Choroid plexus epithelial cell (primary cell): ENCODE measurements around the gene DOCK2.

Experiments used
- DNase-seq: peaks from one replicate; pipeline ENCODE4 v3.0.0-alpha.2; 2010; ENCODE audit warnings: low read depth
- H3K4me3 ChIP-seq: 2 replicates; pipeline ENCODE4 v1.5.1; 2011; ENCODE audit warnings: low read depth, mild to moderate bottlenecking, control low read depth, low read length, moderate library complexity
- TF ChIP-seq, protein P1 (sequence below): conservative IDR thresholded peaks from 2 replicates; pipeline ENCODE4 v1.5.1; 2011; ENCODE audit warnings: low read depth, mild to moderate bottlenecking, control low read depth, inconsistent platforms, low read length, moderate library complexity

The DOCK2 gene

DNA sequence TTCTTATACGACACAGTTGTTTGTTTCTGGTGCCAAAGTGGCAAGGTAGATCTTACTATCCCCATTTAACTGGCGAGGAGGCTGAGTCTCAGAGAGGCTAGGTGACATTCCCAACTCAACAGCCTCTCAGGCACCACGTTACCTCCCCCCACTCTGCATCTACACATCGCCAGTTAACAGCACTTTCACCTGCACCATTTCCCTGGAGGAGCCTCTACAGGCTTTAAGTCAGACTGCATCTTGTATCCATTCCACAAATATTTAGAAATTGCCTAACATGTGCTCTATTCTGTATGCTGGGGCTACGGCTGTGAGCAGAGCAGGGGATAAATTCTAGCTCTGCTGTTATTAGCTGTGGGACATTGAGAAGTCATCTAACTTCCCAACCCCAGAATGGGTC is 174.6 kb downstream of the DOCK2 start:
- TF ChIP-seq, protein P1, sequence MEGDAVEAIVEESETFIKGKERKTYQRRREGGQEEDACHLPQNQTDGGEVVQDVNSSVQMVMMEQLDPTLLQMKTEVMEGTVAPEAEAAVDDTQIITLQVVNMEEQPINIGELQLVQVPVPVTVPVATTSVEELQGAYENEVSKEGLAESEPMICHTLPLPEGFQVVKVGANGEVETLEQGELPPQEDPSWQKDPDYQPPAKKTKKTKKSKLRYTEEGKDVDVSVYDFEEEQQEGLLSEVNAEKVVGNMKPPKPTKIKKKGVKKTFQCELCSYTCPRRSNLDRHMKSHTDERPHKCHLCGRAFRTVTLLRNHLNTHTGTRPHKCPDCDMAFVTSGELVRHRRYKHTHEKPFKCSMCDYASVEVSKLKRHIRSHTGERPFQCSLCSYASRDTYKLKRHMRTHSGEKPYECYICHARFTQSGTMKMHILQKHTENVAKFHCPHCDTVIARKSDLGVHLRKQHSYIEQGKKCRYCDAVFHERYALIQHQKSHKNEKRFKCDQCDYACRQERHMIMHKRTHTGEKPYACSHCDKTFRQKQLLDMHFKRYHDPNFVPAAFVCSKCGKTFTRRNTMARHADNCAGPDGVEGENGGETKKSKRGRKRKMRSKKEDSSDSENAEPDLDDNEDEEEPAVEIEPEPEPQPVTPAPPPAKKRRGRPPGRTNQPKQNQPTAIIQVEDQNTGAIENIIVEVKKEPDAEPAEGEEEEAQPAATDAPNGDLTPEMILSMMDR, result peak; percentile 8
- no peak overlapping the region for H3K4me3 ChIP-seq
- DNase-seq, result peak; percentile 23

DNA sequence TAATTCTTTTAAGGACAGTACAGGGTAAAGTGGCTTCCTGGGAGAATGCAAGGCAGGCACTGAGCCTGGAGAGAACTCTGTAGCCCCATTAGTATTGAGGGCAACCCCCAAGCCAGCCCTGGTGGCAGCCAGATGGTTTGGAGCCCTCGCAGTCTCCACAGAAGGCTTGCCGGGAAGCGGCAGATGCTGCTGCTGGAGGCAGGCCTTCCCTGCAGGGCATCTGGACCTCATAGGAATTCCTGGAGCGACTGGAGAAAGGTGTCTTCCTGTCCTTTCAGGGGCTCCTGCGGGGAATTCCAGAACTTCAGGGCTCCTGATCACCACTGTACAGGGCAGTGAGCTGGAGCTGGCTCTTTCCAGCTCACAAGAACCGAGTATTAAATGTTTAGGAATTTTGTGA is 175.7 kb downstream of the DOCK2 start:
- no peak overlapping the region for H3K4me3 ChIP-seq
- TF ChIP-seq, protein P1, result no peak
- DNase-seq, result no peak

DNA sequence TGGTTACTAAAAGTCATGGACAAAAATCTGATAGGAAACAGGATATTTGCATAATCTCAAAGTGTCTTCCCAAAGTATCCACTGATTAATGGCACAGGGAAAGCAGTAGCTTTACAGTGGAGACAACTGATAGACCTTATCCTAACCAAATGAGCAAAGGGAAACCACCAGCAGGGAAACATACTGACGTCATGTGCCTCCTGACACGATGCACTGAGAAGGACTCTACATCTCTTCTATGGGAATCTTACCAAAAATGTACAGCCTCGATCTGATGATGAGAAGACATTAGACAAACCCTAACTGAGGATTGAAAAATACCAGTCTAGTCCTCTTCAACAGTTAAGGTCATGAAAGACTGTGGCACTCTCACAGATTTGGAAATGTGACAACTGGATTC is 177.0 kb downstream of the DOCK2 start:
- H3K4me3 ChIP-seq, result no peak overlapping the region
- peak; percentile 47 for DNase-seq
- TF ChIP-seq, protein P1, result no peak

DNA sequence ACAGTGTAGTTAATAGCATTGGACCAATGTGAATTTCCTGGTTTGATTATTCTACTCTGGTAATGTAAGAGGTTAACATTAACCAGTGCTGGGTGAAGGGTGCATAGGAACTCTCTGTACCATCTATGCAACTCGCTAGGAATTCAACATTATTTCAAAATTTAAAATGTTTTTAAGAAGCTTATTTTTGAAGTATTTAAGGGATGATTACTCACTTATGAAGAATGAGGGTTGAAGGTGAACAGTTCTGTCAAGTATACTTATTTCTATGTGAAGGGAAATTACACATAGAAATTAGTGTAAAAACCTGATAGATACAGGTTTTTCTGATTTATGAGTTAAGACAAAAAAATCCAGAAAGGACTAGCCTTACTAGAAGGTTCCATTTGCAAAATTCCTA is 177.4 kb downstream of the DOCK2 start:
- peak; percentile 79 for DNase-seq
- TF ChIP-seq, protein P1, result no peak

DNA sequence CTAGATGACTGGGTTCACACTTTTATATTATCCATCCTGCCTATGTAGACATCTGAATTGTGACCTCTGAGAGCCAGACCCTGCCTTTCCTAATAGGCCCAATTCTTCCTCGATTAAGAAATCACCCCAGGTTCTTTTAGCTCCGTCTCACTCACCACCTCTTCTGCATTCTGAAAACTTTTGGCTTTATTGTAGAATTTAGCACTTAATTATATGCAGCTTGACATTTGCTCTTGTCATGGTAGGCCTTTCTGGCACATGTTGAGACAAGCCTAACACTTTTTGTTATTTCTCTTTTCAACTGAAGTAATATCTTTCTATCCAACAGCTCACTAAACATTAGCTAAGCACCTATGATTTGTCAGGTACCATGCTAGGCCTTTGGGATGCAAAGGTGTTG is 180.0 kb downstream of the DOCK2 start:
- no peak overlapping the region for H3K4me3 ChIP-seq
- TF ChIP-seq, protein P1, result no peak
- no peak for DNase-seq

More for the DNA sequence above, 177.4 kb downstream of the DOCK2 start:
- no peak overlapping the region for H3K4me3 ChIP-seq

DNA sequence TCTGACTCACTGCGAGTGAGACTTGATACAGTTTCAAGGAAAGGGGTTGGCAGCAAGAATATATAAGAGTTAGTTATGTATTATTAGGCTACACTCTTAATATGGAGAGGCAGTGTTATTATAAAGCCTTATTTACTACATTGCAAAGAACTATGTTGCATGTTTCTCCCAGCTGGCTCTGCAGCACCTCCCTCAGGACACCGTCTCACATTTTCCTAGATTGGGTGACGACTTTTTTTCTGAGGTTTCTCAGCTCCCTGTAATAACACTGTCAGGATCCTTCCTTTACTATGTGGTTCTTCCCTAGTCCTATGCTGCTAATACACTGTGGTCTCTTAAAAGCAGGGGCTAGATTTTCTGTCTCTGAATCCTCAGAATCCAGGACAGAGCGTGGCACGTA is 189.5 kb downstream of the DOCK2 start:
- peak; percentile 48 for DNase-seq
- H3K4me3 ChIP-seq, result no peak overlapping the region
- TF ChIP-seq, protein P1, result peak; percentile 53

DNA sequence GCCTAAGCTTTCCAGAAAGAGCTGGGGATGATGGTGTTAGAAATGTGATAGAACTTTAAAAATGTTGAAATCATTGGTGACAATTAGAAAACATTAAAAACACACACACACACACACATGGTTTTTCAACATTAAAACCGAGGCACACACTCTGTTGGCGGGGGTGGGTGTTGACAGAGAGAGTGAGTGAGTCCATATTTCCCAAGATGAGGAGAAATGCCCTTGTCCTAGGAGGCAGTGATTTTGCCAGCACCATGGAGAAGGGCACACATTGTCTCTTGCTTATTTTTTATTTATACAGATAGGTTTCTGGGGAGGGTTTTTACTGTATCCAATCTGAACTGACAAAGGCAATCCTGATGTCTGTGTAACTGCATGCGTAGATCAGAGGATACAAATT is 190.7 kb downstream of the DOCK2 start:
- no peak overlapping the region for H3K4me3 ChIP-seq
- TF ChIP-seq, protein P1, result no peak
- DNase-seq, result no peak
